22Rv1 (cell line): ENCODE data around the gene PRR14.

ENCODE experiments used
- H3K27ac ChIP-seq: fragments of 450-650 bp; 2 replicates; pipeline ENCODE4 v1.5.1; 2017
- CTCF ChIP-seq: fragments of 450-650 bp; IDR thresholded peaks from 2 replicates; pipeline ENCODE4 v1.5.1; 2017; ENCODE audit warnings: mild to moderate bottlenecking
- ZFX ChIP-seq: fragments of 450-650 bp; IDR thresholded peaks from 2 replicates; pipeline ENCODE4 v1.6.1; 2017; ENCODE audit warnings: antibody characterized with exemption, borderline replicate concordance

Gene PRR14

GRCh38 chr16:30656974-30657865 is 6.5 kb downstream of the PRR14 start:
- TF ChIP-seq ZFX (no peak), CTCF (no peak)
- peak overlapping the region; percentile 98 for H3K27ac ChIP-seq

GRCh38 chr16:30657866-30658730 is 7.3 kb downstream of the PRR14 start, which contains the start of gene FBRS:
TSS of gene FBRS (plus strand) at chr16:30658431. CDS start at chr16:30659519, 1,088 bp downstream.
- H3K27ac ChIP-seq: peak within 1 kb of the TSS; percentile 98
- TF ChIP-seq CTCF: peak; percentile 94
- TF ChIP-seq ZFX: no peak

GRCh38 chr16:30658731-30659506 is 8.2 kb downstream of the PRR14 start:
- TF ChIP-seq CTCF (no peak), ZFX (no peak)
- H3K27ac ChIP-seq: peak overlapping the region; percentile 98

GRCh38 chr16:30659507-30660423 is 9.0 kb downstream of the PRR14 start:
- TF ChIP-seq ZFX (no peak), CTCF (no peak)
- H3K27ac ChIP-seq: peak overlapping the region; percentile 98

- TF ChIP-seq CTCF (no peak), ZFX (no peak)
- peak overlapping the region; percentile 98 for H3K27ac ChIP-seq
Measured at GRCh38 chr16:30660424-30661261, 9.9 kb downstream of the PRR14 start.
